HEK293T (cell line): ENCODE results near the gene GJD2.

Source experiments
- BHLHE40 ChIP-seq: fragments of 450-650 bp; IDR thresholded peaks from 2 replicates; pipeline ENCODE4 v1.6.1; 2016; ENCODE audit warnings: mild to moderate bottlenecking, moderate library complexity, borderline replicate concordance
- ELF4 ChIP-seq: fragments of 450-650 bp; IDR thresholded peaks from 2 replicates; pipeline ENCODE4 v1.6.1; 2017; ENCODE audit warnings: antibody characterized with exemption
- FOXA1 ChIP-seq: fragments of 450-650 bp; IDR thresholded peaks from 2 replicates; pipeline ENCODE4 v1.6.1; 2016; ENCODE audit warnings: mild to moderate bottlenecking
- FOXK2 ChIP-seq: fragments of 450-650 bp; IDR thresholded peaks from 2 replicates; pipeline ENCODE4 v1.6.1; 2016; ENCODE audit warnings: mild to moderate bottlenecking
- FOXM1 ChIP-seq: fragments of 450-650 bp; IDR thresholded peaks from 2 replicates; pipeline ENCODE4 v1.6.1; 2017; ENCODE audit warnings: mild to moderate bottlenecking, borderline replicate concordance
- L3MBTL2 ChIP-seq: fragments of 450-650 bp; conservative IDR thresholded peaks from 2 replicates; pipeline ENCODE4 v1.6.1; 2016; ENCODE audit warnings: mild to moderate bottlenecking
- LEF1 ChIP-seq: fragments of 450-650 bp; IDR thresholded peaks from 2 replicates; pipeline ENCODE4 v1.6.1; 2017; ENCODE audit warnings: mild to moderate bottlenecking, borderline replicate concordance
- NFRKB ChIP-seq: fragments of 450-650 bp; IDR thresholded peaks from 2 replicates; pipeline ENCODE4 v1.6.1; 2016; ENCODE audit warnings: mild to moderate bottlenecking, moderate library complexity
- PKNOX1 ChIP-seq: fragments of 450-650 bp; IDR thresholded peaks from 2 replicates; pipeline ENCODE4 v1.6.1; 2016
- SP1 ChIP-seq: fragments of 450-650 bp; IDR thresholded peaks from 2 replicates; pipeline ENCODE4 v1.6.1; 2017
- TARDBP ChIP-seq: fragments of 450-650 bp; IDR thresholded peaks from 2 replicates; pipeline ENCODE4 v1.6.1; 2016
- ZNF384 ChIP-seq: fragments of 450-650 bp; IDR thresholded peaks from 2 replicates; pipeline ENCODE4 v1.6.1; 2016

GRCh38 chr15:34721157-34721801 is 33.5 kb downstream of the GJD2 start:
- TF ChIP-seq ELF4 (no peak), FOXA1 (no peak), BHLHE40 (no peak), SP1 (no peak), TARDBP (no peak), FOXK2 (no peak), PKNOX1 (no peak), FOXM1 (no peak), L3MBTL2 (no peak), LEF1 (no peak), ZNF384 (no peak), NFRKB (no peak)
